SK-N-MC (cell line): ENCODE results near the gene CD34.

Source experiments
- DNase-seq: peaks from one replicate; pipeline ENCODE4 v3.0.0-alpha.2; 2011; ENCODE audit warnings: low read depth, low spot score
- H3K27ac ChIP-seq: fragments of 200-600 bp; sonication (generic); 2 replicates; pipeline ENCODE4 v1.5.1; 2016; ENCODE audit warnings: mixed run types
- H3K36me3 ChIP-seq: fragments of 200-600 bp; sonication (generic); 2 replicates; pipeline ENCODE4 v1.6.1; 2017; ENCODE audit warnings: antibody characterized with exemption, low read length, mixed read lengths; ENCODE audit not compliant: insufficient read depth
- H3K4me3 ChIP-seq: fragments of 200-600 bp; sonication (generic); 2 replicates; pipeline ENCODE4 v1.5.1; 2016
- H3K9ac ChIP-seq: fragments of 200-600 bp; sonication (generic); 2 replicates; pipeline ENCODE4 v1.8.0; 2017; ENCODE audit warnings: mixed run types, mixed read lengths; ENCODE audit not compliant: insufficient read length
- H3K9me3 ChIP-seq: fragments of 200-600 bp; sonication (generic); 2 replicates; pipeline ENCODE4 v1.6.1; 2017; ENCODE audit warnings: low read depth, mild to moderate bottlenecking, antibody characterized with exemption, low read length, moderate library complexity, mixed read lengths
- EZH2 ChIP-seq: fragments of 200-600 bp; sonication (generic); IDR thresholded peaks from one replicate; pipeline ENCODE4 v1.6.1; 2017; ENCODE audit warnings: antibody characterized with exemption
- FOXP2 ChIP-seq: optimal IDR thresholded peaks from 2 replicates; pipeline ENCODE3; 2011; ENCODE audit warnings: mild to moderate bottlenecking, moderate library complexity; ENCODE audit not compliant: insufficient read depth; ENCODE audit errors: extremely low read length, control extremely low read depth
- POLR2AphosphoS5 ChIP-seq: IDR thresholded peaks from 2 replicates; pipeline ENCODE4 v1.6.1; 2012; ENCODE audit warnings: mild to moderate bottlenecking, low read depth, low read length, borderline replicate concordance

CD34 gene

GRCh38 chr1:207841293-207841692 is 69.6 kb downstream of the CD34 start:
- no peak overlapping the region for H3K27ac ChIP-seq
- H3K36me3 ChIP-seq, result no peaks in the 10 kb centered on the region
- TF ChIP-seq FOXP2 (no peak), EZH2 (no peak), POLR2AphosphoS5 (no peak)
- no peaks in the 10 kb centered on the region for H3K9me3 ChIP-seq
- DNase-seq, result no peak
- H3K9ac ChIP-seq, result no peak overlapping the region
- H3K4me3 ChIP-seq, result no peak overlapping the region

- Histone ChIP-seq H3K4me3 (no peak overlapping the region), H3K9me3 (no peaks in the 10 kb centered on the region), H3K27ac (no peak overlapping the region)
Measured at GRCh38 chr1:207840380-207840779, 70.5 kb downstream of the CD34 start.

GRCh38 chr1:207839083-207839413 is 71.9 kb downstream of the CD34 start:
- Histone ChIP-seq H3K9ac (no peak overlapping the region), H3K4me3 (no peak overlapping the region), H3K9me3 (no peaks in the 10 kb centered on the region), H3K27ac (no peak overlapping the region), H3K36me3 (no peaks in the 10 kb centered on the region)
- TF ChIP-seq EZH2 (no peak), FOXP2 (no peak), POLR2AphosphoS5 (no peak)
- no peak for DNase-seq

More at GRCh38 chr1:207840380-207840779, 70.5 kb downstream of the CD34 start:
- TF ChIP-seq POLR2AphosphoS5, result no peak
- no peaks in the 10 kb centered on the region for H3K36me3 ChIP-seq
- DNase-seq, result no peak
- H3K9ac ChIP-seq, result no peak overlapping the region

DNA sequence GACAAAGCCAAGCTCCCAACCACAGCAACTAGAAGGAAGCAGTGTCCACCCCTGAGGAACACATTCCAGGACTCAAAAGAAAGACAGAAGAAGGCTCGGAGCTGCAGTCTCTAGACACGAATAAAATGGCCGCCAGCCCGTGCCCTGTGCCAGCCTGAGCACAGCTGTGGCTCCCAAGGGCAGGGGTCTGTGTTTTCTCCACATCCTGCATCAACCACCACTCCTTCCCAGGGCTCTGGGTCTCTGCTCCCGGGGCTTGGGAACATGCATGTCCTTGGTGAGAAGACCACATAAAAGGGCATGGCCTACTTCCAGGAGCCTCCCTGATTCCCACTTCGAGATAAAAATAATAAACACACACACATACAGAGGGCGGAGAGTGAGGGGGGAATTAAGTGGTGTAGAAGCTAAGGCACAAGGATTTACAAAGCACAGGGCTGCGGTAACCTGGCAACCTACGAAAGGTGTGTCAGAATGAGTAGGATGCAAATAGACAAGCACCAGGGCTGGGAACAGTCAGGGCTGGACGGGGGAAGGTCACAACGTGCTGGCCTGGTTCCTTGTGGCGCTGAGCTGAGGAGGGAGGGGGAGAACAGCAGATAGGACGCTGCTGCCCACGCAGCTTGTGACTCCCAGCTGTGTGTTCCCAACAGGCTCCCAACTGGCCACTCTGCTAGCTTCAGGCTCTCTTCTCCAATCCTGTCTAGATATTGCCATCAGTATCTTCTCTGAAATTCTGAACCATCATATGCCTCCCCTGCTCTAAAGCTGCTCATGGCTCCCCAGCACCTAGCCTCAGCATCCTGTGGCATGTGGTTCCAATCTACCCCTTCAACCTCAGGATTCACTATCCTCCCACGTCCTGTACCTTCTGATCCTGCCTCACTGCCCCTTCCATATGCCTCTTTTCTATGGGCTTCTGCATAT is 72.5 kb downstream of the CD34 start:
- no peak for TF ChIP-seq POLR2AphosphoS5
- no peak for TF ChIP-seq EZH2
- no peak for TF ChIP-seq FOXP2
- no peak overlapping the region for H3K4me3 ChIP-seq
- no peaks in the 10 kb centered on the region for H3K36me3 ChIP-seq
- H3K27ac ChIP-seq, result no peak overlapping the region
- no peak for DNase-seq
- H3K9me3 ChIP-seq, result no peaks in the 10 kb centered on the region
- no peak overlapping the region for H3K9ac ChIP-seq

DNA sequence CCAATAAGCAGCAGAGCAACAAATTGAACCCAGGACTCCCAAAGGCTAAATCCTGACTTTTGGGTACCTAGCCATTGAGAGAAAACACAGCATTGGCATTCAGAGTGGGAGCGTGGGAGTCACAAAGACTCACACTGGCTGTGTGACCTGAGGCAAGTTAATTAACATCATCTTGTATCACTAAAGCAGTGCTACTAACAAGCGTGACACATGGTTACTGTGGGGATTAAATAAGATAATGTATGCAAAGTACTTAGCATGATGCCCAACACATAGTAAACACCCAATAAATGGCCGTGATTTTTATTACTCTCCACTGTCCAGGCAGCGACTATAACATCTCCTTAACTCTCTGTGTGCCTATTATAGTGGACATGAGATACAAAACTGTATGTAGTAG is 73.3 kb downstream of the CD34 start:
- H3K9me3 ChIP-seq, result no peaks in the 10 kb centered on the region
- H3K36me3 ChIP-seq, result no peaks in the 10 kb centered on the region
- DNase-seq, result no peak
- no peak overlapping the region for H3K27ac ChIP-seq
- H3K4me3 ChIP-seq, result no peak overlapping the region
- no peak overlapping the region for H3K9ac ChIP-seq
- no peak for TF ChIP-seq EZH2
- no peak for TF ChIP-seq POLR2AphosphoS5
- TF ChIP-seq FOXP2, result no peak

DNA sequence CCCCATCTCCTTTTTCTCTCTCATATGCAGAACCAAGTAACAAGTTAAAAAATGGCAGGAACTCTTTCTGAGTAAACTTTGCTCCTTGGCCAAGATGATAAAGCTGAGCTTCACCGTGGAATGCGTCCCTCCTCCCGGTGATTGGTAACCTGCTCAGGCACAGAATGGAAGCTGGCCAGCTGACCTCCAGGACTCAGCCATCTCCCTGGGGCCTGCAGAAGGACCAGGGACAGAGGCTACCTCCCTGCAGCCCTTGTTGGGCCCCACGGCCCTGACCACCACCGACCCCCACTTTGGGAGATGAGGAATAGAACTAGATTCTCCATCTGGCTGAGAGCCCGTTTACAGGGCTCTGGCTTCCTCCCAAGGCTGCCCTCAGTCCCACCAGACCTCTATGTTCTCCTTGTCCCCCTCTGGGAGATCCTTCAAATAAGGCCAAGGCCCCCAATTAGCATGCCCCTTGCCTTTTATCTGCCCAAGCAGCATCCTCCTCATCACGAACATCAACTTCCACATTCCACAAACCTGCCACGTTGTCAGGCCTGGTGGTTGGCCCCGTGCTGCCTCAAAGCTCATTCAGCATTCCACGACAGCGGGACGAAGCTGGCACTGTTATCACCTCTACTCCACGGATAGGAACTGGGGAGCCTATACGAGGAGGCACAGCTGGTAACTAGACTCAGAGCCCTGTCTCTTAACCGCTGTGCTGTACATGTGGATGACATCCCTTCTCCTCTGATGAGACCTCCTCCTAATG is 74.2 kb downstream of the CD34 start:
- Histone ChIP-seq H3K36me3 (no peaks in the 10 kb centered on the region), H3K27ac (no peak overlapping the region), H3K9me3 (no peaks in the 10 kb centered on the region), H3K9ac (no peak overlapping the region), H3K4me3 (no peak overlapping the region)
- DNase-seq, result no peak
- no peak for TF ChIP-seq EZH2
- no peak for TF ChIP-seq POLR2AphosphoS5
- TF ChIP-seq FOXP2, result no peak

DNA sequence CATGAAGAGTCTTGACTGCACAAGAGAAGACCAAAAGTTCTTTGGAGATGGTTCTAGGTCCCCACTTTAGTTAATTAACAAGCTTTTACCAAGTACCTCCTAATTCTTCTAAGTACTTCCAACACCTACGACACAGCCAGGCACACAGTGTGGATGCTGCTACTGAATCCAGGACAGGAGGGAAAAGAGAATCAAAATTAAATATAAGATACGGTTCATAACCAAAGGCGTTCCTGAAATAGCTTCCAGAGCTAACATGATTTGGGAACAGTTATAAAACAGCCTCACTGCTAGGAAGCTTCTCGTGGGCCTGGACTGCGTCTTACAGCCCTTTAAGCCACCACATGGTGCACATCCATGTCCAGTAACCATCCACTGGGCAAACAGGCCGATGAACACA is 75.0 kb downstream of the CD34 start:
- no peak for TF ChIP-seq FOXP2
- no peak for TF ChIP-seq POLR2AphosphoS5
- no peak for TF ChIP-seq EZH2
- H3K27ac ChIP-seq, result no peak overlapping the region

GRCh38 chr1:207833956-207834660 is 76.8 kb downstream of the CD34 start:
- Histone ChIP-seq H3K9ac (no peak overlapping the region), H3K9me3 (no peaks in the 10 kb centered on the region), H3K36me3 (no peaks in the 10 kb centered on the region), H3K27ac (no peak overlapping the region), H3K4me3 (no peak overlapping the region)
- TF ChIP-seq FOXP2, result no peak
- TF ChIP-seq POLR2AphosphoS5, result no peak
- TF ChIP-seq EZH2, result no peak
- DNase-seq, result no peak

More for the DNA sequence above, 75.0 kb downstream of the CD34 start:
- no peak overlapping the region for H3K9ac ChIP-seq
- no peaks in the 10 kb centered on the region for H3K36me3 ChIP-seq
- H3K4me3 ChIP-seq, result no peak overlapping the region
- H3K9me3 ChIP-seq, result no peaks in the 10 kb centered on the region
- no peak for DNase-seq
